GM21717 (cell line): ENCODE results near the gene XRCC2.
"Not testable (repeated sequence)": the region's sequence is repeated elsewhere in the genome, so short reads cannot be mapped to it uniquely, and the experiment has no call there.

Experiments
- ATAC-seq: cut with Tn5 transposase; IDR thresholded peaks from one replicate; pipeline ENCODE4 v1.9.1; 2021; ENCODE audit warnings: mild to moderate bottlenecking, moderate library complexity; ENCODE audit not compliant: unreplicated experiment

The XRCC2 gene

GRCh38 chr7:152664636-152665035 lies 11.3 kb downstream of the XRCC2 start:
- no peak for ATAC-seq

GRCh38 chr7:152663931-152664330 lies 12.0 kb downstream of the XRCC2 start:
- ATAC-seq = no peak

DNA sequence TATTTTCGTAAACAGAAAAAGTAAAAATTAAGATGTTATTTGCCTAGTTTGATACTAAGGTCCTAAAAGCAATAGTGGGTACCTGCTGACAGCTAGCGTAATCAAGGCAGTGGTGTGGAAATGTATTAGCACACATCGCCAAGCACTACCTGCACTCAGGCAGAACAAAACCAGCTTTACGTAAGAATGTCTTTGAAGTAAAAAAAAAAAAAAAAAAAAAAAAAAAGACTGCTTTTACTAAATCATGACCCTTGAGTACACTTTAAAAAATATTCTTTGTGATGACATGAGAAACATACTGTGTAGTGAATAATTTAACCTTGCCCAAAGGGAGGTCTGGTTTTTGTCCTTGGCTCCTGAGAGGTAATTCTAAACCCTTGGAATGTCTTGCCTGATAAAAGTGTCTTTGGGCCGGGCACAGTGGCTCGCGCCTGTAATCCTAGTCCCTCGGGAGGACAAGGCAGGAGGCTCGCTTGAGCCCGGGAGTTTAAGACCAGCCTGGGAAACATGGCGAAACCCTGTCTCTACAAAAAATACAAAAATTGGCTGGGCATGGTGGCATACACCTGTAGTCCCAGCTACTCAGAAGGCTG lies 12.7 kb downstream of the XRCC2 start:
- no peak for ATAC-seq

GRCh38 chr7:152661479-152661878 lies 14.5 kb downstream of the XRCC2 start:
- ATAC-seq = no peak

DNA sequence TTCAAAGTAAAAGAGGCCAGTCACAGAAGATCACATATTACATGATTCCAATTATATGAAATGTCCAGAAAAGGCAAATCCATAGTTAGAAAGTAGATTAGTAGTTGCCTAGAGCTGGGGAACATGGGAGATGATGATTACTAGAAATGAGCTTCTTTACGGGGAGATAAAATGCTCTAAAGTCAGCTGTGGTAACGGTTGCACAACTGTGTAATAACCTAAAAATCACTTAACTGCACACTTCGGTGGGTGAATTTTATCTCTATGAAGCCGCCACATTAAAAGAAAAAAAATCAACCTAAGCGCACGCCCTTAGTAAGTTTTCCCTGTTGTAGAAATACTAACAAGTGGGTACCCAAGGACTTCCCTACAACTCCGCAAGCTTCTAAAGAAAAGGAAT lies 15.9 kb downstream of the XRCC2 start:
- no peak for ATAC-seq

GRCh38 chr7:152654971-152655370 lies 21.0 kb downstream of the XRCC2 start:
- no peak for ATAC-seq

GRCh38 chr7:152649220-152649619 lies 26.7 kb downstream of the XRCC2 start:
- no peak for ATAC-seq

GRCh38 chr7:152647009-152647408 lies 28.9 kb downstream of the XRCC2 start:
- ATAC-seq = no peak

- ATAC-seq = not testable (repeated sequence)
Observed at GRCh38 chr7:152646579-152646978, 29.4 kb downstream of the XRCC2 start.

DNA sequence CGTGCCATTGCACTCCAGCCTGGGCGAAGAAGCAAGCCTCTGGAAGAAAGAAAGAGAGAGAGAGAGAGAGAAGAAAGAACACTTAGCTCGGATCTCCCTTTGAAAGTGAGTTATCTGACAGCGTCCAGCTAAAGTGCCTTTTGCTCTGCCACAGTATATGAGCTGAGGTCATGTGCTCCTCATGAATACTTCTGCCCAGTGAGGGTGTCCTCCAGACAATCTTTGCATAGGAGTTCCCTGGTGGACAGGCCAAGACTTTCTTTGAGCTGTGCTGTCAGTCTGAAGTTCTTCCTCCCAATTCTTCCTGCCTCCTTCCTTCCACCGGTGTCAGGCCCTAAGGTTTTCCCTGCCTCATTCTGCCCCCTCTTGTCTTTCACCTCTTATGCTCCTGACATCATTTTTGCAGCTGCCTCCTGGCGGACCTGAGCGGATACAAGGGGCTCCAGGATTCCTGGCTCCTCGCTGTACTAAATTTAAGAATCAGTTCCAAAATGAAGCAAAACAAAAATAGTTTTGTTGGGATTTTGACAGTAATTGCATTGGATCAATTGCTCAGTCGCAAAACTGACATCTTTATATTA lies 31.9 kb downstream of the XRCC2 start:
- no peak for ATAC-seq

GRCh38 chr7:152641384-152641783 lies 34.6 kb downstream of the XRCC2 start:
- ATAC-seq = no peak

DNA sequence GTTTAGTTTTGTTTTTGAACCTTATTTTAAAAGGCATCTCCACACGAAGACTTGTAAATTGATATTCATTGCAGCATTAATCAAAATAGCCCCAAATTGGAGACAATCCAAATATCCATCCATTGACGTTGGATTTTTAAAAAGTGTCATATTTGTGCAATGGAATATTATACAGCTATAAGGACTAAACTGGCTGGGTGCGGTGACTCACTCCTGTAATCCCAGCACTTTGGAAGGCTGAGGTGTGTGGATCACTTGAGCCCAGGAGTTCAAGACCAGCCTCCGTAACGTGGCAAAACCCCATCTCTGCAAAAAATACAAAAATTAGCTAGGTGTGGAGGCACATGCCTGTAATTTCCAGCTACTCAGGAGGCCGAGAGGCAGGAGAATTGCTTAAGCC lies 35.1 kb downstream of the XRCC2 start:
- no peak for ATAC-seq

DNA sequence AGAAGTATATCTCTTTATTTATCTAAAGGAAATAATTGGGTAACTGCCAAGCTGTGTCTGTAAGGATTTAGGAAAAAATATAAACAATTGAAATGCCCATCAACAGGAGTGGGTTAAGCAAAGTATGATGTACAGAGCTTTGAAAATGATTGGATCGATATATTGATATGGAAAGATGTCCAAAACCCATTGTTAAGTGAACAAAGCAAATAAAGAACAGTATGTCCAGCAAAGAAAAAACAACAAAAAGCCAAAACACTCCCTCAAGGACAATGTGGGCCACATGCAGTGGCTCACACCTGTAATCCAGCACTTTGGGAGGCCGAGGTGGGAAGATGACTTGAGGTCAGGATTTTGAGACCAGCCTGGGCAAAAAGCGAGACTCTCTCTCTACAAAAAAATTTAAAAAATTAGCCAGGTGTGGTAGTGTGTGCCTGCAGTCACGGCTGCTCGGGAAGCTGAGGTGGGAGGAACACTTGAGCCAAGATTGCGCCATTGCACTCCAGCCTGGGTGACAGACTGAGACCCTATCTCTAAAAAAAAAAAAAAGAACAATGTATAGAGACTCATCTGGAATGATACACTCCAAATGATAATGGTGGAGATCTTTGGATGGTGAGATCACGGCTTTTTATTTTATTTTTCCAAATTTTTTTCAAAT lies 37.9 kb downstream of the XRCC2 start:
- no peak for ATAC-seq

- no peak for ATAC-seq
Observed at GRCh38 chr7:152637161-152637560, 38.8 kb downstream of the XRCC2 start.

- ATAC-seq = no peak
Observed at GRCh38 chr7:152636441-152636840, 39.5 kb downstream of the XRCC2 start.

DNA sequence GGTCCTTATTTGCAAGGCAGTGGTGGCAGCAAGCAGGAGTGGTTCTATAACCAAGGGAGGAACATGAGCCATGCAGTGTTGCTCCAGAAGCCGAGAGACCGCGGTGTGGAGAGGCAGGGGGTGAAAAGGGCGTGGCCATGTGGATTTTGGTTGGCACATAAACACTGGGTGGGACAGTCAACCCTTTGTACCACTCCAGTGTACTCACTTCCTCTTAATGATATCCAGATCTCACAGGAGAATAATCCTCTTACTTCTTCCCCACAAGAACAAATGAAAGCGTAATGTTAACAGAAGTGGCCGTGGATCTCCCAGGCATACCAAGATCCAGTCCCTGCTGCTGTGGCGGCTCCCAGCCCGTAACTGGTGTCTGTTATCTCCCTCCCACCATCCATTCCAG lies 42.4 kb downstream of the XRCC2 start:
- ATAC-seq = no peak

DNA sequence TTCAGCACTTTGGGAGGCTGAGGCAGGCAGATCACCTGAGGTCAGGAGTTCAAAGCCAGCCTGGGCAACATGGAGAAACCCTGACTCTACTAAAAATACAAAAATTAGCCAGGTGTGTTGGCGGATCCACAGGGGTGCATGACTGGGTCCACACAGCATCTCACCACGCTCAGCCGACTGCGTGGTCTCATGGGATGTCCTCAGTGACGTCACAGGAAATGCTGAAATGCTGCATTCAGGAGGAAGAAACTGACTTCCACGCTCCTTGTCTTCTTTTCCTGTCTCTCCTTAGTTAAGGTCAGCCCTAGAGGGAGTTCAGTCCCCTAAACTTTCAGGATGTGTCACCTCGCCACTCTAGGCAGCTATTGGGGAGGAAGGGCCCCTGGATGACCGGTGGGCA lies 42.9 kb downstream of the XRCC2 start:
- no peak for ATAC-seq

GRCh38 chr7:152628772-152629171 lies 47.2 kb downstream of the XRCC2 start:
- ATAC-seq = not testable (repeated sequence)

DNA sequence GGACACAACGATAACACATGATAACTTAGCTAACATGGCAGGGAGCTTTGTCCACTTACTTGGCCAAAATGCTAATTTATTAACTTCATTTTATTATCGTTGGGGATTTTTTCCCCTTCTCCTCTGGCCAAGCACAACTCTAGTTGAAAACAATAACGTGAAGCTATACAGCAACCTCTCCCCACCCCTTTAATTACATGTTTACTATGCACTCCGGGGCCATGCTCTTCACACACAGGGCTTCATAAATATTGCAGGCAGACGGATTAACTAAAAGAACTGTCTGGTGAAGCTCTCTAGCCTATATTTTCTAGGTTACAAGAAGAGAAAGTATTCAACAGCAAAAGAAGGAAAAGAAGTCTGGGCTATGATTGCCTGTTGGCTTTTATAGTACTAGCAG lies 51.7 kb downstream of the XRCC2 start:
- ATAC-seq = no peak

- no peak for ATAC-seq
Observed at GRCh38 chr7:152621426-152621825, 54.5 kb downstream of the XRCC2 start.

DNA sequence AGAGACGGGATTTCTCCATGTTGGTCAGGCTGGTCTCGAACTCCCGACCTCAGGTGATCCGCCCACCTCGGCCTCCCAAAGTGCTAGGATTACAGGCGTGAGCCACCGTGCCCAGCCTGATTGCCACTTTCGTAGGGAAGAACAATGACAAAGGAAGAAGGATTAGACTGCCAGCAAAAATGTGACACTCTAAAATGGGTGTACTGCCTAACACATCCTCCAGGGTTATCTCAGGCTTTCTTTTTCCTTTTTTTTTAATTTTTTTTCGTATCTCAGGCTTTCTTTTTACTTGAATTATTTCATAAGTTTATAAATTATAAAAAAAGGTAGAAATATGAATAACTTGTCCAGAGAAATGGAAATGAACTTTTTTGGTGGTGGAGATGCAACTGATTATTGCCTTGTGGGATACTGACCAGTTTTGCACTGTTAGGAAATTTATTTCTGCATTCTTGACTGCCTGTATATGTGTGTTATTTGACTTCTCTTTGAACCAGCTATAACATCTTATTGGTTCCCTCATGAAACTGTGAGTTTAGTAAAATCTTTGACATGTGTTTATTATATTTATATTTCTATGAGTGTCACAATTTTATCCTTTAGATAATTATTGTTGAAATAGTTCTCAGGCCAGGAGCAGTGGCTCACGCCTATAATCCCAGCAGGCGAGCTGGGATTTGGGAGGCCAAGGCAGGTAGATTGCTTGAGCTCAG lies 56.8 kb downstream of the XRCC2 start:
- ATAC-seq = no peak

GRCh38 chr7:152618427-152618826 lies 57.5 kb downstream of the XRCC2 start:
- no peak for ATAC-seq
